T-helper 2 cell treated with Interferon-gamma antibody and Interleukin-4, amounts not matched to agents 100 ng/mL and 5 ng/mL, for 36 hours (primary cell): Measurements from ENCODE around the gene PARD3B. TPM values are rescaled to one million over a fixed set of nuclear protein-coding genes. Genes with fewer than 3 reads are reported as not detected.

Source experiments
- intact Hi-C: fragments of 100-400 bp; cut with micrococcal nuclease; formaldehyde crosslinking; loops from one replicate; pipeline ENCODE4 v1.15.1; 2023
- total RNA-seq: library from RNA; stranded (reverse); gene quantifications from 2 replicates; pipeline ENCODE4 v1.2.3, GENCODE V29; 2022

PARD3B gene
- total RNA-seq, 1 donor from 2014 or later = 1.7 TPM

DNA sequence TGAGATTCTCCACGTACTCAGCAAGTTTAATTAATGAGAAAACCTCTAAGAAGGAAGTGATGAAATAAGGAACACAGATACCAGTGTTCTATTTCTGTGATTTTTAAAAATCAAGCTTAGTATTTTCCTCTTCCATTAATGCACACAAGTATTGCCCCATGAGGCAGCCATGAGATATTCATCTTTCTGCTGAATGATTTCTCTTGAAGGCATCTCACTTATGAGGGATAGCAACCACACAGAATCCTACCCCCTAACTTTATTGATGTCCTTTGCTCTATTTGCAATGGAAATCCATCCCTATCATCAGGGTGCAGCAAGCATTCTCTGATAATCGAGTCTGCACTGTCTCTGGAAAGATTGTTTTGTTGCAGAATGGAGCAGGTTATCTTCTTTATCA lies 893.0 kb downstream of the PARD3B start:
- intact Hi-C loops = no loop called here

DNA sequence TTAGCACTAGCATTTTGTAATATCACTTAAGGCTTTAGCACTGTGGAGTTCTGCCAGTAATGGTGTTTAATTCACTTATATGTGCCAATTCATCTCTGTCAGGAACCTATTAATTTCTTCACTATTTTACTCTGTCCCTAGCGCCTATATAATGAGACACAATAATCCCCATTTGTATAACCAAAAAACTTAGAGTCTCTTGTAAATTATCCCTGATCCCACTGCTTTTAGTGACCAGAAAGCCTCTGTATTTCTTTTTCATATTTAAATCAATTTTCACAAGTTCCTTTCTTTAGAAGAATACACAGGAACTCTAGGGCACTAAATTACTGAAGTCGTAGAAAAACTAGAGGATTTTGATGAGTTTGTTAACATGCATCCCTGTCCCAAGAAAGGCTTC lies 894.3 kb downstream of the PARD3B start:
- intact Hi-C loops = no loop called here

DNA sequence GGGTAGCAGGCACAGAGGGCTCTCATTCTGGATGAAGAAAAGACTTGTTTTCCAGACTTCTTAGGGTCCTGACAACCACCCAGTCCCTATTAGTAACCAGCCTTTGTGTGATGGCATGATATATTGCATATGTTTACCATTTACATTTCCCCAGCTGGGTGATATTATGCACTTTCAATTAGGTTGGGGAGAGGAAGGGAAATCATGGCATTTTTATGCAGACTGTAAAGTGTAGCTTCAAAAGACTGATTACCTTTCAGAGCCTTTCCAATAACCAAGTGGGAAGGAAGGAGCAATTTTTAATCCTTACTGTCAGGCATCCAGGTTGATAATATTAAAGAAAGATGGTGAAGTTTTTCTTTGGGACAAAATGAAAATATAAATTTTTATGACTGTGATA lies 896.2 kb downstream of the PARD3B start:
- intact Hi-C loops = no loop called here

DNA sequence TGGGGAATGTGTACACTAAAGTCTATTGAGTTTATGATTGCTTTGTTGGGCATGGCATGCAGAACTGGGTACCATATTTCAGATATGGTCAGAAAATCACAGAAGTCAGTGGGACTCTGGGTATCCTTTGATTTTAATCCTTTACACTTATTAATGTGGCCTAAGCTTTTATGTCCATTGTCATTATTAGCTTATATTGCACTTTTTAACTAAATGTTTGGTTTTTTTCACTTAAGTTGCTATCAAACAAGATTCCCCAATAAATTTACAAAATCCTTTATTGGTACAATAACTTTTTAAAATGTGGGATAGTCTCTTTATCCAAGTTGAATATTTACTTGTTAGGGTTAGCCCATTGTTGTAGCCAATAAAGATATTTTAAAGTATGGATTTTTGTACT lies 902.9 kb downstream of the PARD3B start:
- intact Hi-C loops = no loop called here

DNA sequence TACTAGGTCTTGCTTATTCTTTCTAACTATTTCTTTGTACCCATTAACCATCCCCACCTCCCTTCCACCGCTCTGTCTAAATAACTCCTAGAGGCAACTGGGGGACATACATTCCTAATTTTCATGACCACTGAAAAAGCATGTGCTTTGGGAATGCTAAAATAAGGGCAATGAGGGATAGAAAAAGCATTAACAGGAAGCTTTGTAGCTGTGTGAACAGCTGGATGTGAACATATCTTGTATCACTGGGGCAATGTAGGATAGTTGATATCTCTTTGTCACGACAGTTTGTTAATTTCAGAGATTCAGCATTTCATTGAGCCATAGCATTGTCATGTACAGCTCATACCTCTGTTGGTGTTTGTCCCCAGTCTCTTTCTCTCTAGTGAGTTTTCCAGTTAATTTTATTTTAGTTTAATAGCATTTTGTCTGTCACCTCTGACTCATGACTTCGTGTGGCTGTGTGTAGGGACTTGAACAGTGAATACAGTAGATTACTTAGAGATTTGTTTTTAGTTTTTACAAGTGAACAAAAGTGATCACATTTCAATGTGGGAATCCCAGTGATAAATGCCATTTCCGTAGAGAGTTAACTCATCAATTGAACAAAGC lies 906.7 kb downstream of the PARD3B start:
- intact Hi-C loops = no loop called here

DNA sequence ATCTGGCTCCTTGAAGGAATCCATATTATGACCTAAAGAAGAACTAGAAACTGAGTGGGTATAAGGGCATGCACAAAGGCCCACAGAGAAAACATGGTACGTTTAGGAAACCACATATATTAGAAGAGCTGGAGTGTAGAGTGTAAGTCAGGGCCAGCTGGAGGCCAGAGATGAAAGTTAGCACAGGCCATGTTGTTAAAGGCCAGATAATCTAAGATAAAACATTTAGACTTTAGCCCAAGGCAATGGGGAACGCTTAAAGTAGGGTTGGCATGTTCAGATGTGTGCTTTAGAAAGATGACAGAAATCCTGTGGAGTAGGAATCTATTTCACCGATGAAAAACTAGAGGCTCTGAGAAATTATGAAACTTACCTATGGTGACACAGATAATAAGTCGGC lies 907.9 kb downstream of the PARD3B start:
- intact Hi-C loops = no loop called here

DNA sequence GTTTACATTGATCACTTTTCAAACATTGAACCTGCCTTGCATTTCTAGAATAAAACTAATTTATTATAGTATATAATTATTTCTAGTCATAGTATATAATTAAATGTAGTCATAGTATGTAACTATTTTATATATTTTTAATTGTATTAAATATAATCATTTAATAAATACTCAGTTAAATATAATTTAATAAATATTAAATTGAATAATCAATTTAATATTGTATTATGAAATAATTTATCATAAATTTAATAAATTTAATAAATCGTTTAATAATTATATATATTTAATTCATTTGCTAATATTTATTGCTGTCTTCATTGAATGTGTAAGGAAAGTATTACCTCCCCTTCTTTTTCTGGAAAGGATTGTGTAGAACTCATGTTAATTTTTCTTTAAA lies 911.4 kb downstream of the PARD3B start:
- intact Hi-C loops = no loop called here

DNA sequence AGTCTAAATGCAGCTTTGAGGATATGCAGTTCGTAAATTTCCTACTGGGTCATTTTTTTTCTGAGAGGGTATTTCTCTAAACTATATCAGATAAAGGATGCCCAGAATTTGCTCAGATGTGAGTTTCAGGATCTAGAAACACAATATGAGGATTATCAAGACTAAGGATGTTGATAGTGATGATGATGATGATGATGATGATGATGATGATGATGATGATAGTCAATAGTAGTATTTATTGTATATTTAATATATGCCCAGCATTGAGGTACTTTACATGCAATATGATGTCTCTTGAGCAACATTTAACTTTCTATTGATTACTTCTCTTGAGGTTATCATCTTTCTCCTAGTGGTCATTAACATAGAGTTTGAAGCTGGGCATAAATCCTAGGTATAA lies 914.9 kb downstream of the PARD3B start:
- intact Hi-C loops = no loop called here

DNA sequence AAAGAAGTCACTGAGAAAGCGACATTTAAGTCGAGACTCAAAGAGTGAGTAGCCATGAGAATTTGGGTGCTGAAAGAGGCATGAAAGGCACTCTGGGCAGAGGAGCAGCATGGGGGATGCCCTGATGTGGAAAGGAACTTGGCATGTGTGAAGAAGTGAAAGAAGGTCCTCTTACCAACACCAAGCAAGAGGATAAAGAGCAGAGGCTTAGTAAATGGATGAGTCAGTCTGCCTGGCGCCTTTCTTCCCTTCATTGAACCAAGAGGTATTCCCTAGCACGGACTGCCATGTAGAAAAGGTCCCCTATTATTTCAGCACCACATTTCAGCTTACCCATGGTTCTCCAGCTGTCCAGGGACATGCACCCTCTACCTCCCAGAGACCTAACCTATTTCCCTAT lies 915.9 kb downstream of the PARD3B start:
- intact Hi-C loops = no loop called here

DNA sequence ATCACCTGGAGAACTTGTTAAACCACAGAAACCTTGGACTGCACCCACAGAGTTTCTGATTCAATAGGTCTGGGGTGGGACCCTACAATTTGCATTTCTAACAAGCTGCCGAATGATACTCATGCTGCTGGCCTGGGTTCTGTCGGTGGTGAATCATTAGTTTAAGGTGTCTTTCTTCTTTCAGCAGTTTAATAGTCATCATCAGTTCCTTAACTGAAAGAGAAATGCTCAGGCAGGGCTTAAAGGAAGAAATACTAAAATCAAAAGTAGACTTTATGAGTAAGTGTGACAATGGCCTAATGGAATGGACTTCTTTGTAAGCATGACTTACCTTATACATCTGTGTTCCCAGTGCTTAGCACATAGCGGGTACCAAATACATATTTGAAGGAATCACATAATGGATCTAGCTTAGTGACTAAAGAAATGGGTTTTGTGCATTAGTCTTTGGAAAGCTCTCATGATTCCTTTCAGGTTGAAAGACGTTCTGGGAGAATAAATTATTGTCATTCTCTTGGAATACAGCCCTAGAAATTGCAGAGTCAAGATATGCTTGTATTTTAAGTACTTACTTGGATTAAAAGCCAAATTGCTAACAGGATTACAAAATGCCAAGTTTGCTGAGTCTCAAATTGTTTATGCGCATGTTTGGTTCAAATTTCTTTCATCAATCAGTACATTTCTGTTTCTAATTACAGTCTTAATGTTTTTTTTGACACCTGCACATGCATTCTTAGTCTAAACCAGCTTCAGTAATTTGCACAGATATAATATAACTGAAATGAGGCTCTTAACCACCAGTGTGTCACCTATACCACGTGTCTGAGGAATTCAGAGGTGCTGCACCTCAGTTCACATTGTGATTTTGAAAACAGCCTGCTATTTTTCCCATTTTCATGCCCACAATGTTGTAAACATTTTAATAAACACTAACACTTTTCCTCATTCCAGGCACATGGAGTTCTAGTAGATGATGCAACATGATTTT lies 916.7 kb downstream of the PARD3B start:
- intact Hi-C loops = no loop called here

DNA sequence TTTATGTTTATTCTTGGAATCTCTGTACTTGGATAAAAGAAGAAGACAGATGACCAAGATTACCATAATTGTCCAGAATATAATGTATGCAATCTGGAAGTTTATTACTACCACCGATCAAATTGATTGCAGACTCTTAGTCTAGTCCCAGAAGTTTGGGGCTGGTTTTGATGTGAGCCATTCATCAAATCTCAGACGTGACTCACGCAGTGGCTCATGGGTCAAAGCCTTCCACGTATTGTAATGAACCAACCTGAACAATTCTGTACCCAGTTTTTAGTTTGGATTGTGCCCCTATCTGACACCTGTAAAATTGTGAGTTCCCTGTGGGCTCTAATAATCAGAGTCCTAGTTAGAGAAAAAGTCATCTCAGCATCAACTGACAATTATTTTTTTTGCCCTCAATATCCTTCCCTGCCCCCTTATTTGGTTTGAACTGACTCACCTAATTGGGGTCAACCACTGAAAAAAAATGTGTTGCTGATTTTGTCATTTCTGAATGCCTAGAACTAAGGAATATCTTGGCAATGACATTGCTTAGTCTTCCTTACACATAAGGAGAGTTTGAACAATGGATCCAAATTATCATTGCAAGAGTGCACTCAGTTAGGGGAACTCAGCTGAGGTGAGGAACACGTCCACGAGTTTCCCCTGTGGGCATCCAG lies 917.5 kb downstream of the PARD3B start:
- intact Hi-C loops = no loop called here

DNA sequence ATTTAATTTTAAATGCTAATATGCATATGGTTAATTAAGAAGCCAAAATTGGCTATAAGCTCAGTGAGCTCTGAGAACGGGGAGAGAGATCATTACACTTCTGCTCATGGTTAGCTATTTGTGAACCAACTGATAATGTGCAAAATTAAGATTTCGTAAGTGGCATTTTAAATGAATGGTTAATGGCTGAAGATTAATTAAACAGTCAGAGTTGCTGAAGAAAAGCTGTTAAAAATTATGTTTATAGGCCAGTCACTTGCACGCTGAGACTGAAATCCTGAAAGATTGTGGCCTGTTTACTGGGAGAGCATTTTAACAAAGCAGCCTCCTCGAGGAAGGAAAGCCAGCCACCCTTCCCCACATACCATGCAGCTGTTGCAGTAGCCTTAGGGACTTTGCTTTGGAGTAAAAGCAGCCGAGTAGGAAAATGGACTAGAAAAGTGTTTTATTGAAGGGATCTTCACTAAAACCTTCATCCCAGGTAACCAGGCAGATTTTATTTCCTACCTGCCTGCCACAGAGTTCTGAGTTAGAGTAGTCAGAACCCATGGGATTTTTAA lies 918.3 kb downstream of the PARD3B start:
- intact Hi-C loops = no loop called here

DNA sequence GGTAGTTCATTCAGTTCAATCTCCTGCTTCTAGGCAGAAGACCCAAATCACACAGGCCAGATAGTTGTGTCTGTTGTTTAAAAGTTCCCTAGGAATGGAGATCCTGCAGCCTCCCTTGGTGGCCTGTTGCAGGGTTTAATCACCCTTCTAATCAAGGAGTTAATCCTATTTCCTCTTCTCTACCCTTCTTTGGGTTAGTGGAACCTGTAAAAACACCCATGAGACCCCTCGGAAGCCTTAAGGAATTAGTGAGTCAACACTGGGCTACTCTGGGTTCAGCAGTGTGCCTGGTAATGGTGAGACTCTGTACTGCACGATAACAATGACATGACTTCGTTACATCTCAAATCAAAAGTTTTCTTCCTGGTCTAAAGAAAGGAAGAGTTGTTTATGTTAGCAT lies 919.4 kb downstream of the PARD3B start:
- intact Hi-C loops = no loop called here

DNA sequence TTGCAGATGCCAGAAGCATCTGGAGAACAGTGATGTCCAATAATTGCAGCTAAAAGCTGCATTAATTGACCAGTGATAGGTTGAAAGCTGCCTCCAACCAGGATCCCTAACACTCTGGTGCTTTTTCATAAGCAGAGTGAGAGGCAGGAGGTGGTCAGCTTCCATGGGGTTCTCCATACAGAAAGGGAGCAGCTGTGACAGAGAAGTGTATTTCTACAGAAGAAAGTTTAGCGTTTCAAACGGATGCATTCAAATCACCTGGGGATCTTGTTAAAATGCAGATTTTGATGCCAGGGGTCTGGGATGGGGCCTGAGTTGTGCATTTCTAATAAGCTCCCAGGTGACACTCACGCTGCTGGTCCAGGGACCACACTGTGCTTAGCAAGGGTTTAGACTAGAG lies 920.5 kb downstream of the PARD3B start:
- intact Hi-C loops = no loop called here

DNA sequence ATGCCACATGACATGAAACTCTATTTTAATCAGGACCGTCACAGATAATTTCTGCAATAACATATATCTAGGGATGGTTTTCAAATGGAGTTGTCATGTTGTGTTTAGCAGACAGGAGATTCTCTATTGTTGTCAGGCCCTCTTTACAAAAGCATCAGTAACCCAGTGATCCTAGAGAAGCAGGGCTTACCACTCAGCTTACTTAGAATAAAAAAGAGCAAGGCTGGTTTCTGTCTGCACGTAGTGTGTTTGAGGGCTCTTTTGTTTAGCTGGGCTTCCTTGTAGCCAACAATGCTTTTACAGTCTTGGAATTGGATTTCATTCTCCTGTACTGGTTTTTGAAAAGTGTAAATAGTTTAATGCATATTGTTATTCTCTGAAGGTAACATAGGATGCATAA lies 926.5 kb downstream of the PARD3B start:
- intact Hi-C loops = no loop called here

DNA sequence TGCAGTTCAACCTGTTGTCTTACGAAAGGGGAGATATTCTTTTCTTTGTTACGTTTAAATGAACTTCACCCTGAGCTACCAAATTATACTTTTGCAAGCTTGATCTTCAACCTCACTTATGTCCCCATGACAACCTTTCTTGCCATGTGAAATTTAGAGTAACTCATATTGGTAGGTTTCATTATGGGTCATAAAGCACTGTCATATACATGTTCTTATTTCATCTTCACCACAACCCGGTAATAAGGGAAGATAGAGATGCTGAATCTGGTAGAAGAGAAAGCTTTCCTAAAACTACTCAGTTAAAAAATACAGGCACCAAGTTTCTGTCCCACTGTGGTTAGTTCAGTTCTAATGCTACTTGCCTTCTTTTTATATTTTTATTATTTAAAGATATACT lies 928.5 kb downstream of the PARD3B start:
- intact Hi-C loops = no loop called here

DNA sequence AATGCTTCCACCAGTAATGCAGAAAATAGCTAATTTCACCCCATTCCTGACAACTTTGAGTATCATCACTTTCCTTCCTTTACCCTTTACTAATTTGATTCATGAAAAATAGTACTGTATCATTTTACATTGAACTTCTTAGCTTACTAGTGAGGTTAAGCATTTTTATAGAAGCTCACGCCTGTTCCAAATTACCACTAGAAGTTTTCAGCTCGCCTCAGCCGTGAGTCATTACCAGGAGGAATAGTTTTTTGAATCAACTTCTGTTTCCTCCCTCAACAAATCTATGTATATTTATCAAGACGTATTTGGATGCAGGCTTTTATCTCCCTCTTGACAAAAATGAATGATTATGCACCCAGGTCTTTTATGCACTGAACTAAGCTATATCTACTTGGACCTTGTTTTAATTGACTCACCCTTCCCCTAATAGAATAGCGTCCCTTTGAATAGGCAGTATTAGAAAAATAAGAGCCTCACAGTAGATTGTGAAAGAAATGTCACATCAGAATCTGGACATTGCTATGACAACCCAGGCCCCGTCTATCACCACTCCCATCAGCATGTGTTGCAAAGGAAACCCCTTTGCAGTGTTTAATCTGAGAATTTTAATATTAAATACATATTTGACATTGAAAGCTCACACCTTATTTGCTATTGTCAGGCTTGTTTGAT lies 929.6 kb downstream of the PARD3B start:
- intact Hi-C loops = no loop called here

DNA sequence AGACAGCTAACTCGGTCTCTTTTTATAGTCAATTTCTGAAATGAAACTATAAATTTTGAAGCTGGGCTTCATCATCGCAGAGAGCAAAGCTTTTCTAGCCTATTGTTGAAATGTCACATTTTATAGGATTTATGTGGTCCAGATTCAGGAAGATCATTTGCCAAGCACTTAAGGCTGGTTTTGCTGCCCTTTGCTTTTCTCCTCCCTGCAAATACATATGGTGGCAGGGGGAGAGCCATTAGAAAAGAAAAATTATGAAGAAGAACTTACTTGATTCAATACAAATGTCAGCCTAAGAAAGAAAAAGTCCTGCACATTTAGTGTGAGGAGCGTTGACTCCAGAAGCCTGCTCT lies 930.1 kb downstream of the PARD3B start:
- intact Hi-C loops = no loop called here

DNA sequence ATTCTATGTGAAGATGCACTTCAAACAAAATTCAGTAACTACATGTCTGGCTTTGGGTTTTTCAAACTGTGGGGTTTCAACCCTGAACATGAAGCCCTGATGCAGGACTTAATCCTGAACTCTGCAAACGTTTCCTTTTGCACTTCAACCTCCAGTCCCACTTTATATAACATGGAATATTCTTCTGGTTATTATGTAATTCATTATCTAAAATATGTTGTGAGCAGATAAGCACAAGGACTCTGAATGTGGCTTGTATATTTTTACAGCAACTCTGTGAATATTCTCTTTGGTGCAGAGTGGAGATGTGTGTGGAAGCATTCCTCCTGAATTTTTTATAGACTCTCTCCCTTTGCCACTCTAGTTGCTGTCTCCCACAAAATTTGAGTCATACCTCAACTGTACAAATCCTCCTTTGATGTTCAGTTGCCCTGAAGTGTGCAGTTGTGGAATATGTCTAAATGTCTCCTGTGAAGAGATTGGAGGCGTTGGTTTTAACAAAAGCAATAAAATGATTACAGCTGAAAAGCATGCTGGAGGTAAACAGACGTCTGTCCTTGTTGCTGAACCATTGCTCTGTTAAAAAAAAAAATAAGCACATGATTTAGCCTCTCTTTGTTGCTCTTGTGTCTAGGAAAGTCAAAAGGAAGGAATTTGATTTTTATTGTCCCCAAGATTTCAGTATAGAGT lies 931.9 kb downstream of the PARD3B start:
- intact Hi-C loops = no loop called here

DNA sequence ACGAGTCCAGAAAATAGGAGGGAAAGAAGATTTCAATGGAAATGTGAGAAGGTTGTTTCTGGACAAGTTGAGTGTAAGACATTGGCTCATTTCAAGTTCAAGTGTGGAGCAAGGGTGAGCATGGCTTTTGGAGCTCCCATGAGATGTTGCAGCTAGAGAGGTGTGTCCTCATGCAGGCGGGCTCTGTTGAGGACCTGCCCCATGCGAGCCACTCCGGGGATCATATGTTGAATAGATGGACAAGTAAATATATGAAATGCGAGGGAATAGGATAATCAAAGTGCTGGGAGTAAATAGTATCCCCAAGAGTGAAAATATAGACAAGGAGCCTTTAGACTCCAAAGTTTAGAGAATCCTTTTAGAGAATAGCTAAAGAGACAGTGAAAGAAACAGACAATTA lies 936.6 kb downstream of the PARD3B start:
- intact Hi-C loops = no loop called here
